IgD-negative memory B cell (primary cell): Measurements from ENCODE around the gene RP9. TPM values are rescaled to one million over a fixed set of nuclear protein-coding genes. Genes with fewer than 3 reads are reported as not detected.
A peak's percentile ranks its signal among the peaks of the same experiment; 100 is the strongest.
"Not testable (repeated sequence)": the region's sequence is repeated elsewhere in the genome, so short reads cannot be mapped to it uniquely, and the experiment has no call there.

Source experiments
- H3K27ac Mint-ChIP-seq, 3 donors: one replicate each; pipeline ENCODE4 v1.8.0; 2020 to 2022; ENCODE audit warnings: mild to moderate bottlenecking in 3 of 3, mixed read lengths in 3 of 3, moderate library complexity in 1 of 3
- H3K27me3 Mint-ChIP-seq: one replicate; pipeline ENCODE4 v1.8.0; 2021; ENCODE audit warnings: mixed read lengths
- H3K36me3 Mint-ChIP-seq: one replicate; pipeline ENCODE4 v1.8.0; 2020; ENCODE audit warnings: mild to moderate bottlenecking, mixed read lengths
- H3K4me1 Mint-ChIP-seq, 3 donors: one replicate each; pipeline ENCODE4 v1.8.0; 2020 to 2022; ENCODE audit warnings: mixed read lengths in 3 of 3, mild to moderate bottlenecking in 1 of 3
- H3K4me3 Mint-ChIP-seq, 4 donors: one replicate each; pipeline ENCODE4 v1.8.0; 2020 to 2022; ENCODE audit warnings: mild to moderate bottlenecking in 4 of 4, mixed read lengths in 4 of 4, moderate library complexity in 3 of 4
- H3K9me3 Mint-ChIP-seq, 3 donors: one replicate each; pipeline ENCODE4 v1.8.0; 2020 to 2021; ENCODE audit warnings: mixed read lengths in 3 of 3, mild to moderate bottlenecking in 1 of 3
- polyA plus RNA-seq: library from polyadenylated mRNA; unstranded; fragments of 300-500 nt; fragmentation: Illumina TruSeq; gene quantifications from one replicate; pipeline ENCODE4 v1.2.3, GENCODE V29; 2021

Gene RP9
- polyA plus RNA-seq, 1 donor from 2014 or later = 49.6 TPM

DNA sequence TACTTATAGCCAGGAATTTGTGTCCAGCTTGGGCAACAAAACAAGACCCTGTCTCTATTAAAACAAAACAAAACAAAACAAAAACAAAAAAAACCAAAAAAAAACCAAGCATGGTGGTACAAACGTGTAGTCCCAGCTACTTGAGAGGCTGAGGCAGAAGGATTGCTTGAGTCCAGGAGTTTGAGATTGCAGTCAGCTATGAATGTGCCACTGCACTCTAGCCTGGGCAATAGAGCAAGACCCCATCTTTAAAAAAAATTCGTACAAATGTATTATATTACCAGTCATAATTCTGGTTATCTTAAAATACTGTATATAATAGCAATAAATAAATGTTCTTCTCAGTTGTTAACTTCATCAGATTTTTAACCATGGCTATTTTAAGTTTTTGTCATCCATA lies 17.9 kb upstream of the RP9 start:
- H3K4me3 Mint-ChIP-seq = no peak overlapping the region
- H3K27ac Mint-ChIP-seq = no peak overlapping the region
- peaks cover 6 to 17% (median 16%) of the 10 kb centered on the region in 3 donors for H3K4me1 Mint-ChIP-seq
- H3K9me3 Mint-ChIP-seq = no peaks in the 10 kb centered on the region
- H3K27me3 Mint-ChIP-seq = no peaks in the 10 kb centered on the region
- no peaks in the 10 kb centered on the region for H3K36me3 Mint-ChIP-seq

- H3K27ac Mint-ChIP-seq = no peak overlapping the region
- no peaks in the 10 kb centered on the region for H3K4me1 Mint-ChIP-seq
- H3K27me3 Mint-ChIP-seq = peaks cover 10% of the 10 kb centered on the region
- H3K36me3 Mint-ChIP-seq = no peaks in the 10 kb centered on the region
- H3K9me3 Mint-ChIP-seq = peaks cover 1 to 10% (median 9%) of the 10 kb centered on the region in 3 donors
- H3K4me3 Mint-ChIP-seq = no peak overlapping the region
Observed at GRCh38 chr7:33118383-33118782, 9.2 kb upstream of the RP9 start.

GRCh38 chr7:33114976-33115375 lies 5.8 kb upstream of the RP9 start:
- Mint-ChIP-seq H3K27me3 (peaks cover 10% of the 10 kb centered on the region), H3K9me3 (peaks cover 1 to 9% (median 8%) of the 10 kb centered on the region in 3 donors), H3K4me3 (peak overlapping the region in 1 of 4 donors; percentile 16)

DNA sequence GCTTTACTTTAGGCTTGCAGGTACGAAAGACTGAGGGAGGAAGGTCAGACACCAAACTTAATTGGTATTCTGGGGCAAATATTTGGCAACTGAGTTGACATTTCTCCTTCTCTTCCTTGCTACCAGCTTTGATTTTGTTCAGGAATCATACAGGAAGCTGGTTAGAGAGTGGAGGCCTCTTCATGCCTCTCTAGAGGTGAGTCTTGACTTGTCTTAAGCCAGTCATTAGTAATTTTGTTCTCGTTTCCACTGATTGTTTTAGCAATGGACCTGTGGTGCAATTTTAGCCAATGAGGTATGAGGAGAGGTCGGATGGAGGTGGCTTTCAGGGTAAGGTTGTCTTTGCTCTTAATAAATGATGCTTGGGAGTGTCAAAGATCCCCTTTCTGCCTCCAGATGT lies 2.4 kb upstream of the RP9 start:
- no peaks in the 10 kb centered on the region for H3K36me3 Mint-ChIP-seq
- peaks cover 17 to 27% (median 21%) of the 10 kb centered on the region in 3 donors for H3K4me1 Mint-ChIP-seq
- H3K27ac Mint-ChIP-seq = no peak overlapping the region
- H3K27me3 Mint-ChIP-seq = peaks cover 3% of the 10 kb centered on the region
- peak overlapping the region in 1 of 4 donors; percentile 86 for H3K4me3 Mint-ChIP-seq
- peaks cover 0 to 2% (median 0%) of the 10 kb centered on the region in 3 donors for H3K9me3 Mint-ChIP-seq

More at GRCh38 chr7:33114976-33115375, 5.8 kb upstream of the RP9 start:
- Mint-ChIP-seq H3K27ac (no peak overlapping the region), H3K4me1 (peaks cover 2 to 4% (median 3%) of the 10 kb centered on the region in 3 donors), H3K36me3 (no peaks in the 10 kb centered on the region)

DNA sequence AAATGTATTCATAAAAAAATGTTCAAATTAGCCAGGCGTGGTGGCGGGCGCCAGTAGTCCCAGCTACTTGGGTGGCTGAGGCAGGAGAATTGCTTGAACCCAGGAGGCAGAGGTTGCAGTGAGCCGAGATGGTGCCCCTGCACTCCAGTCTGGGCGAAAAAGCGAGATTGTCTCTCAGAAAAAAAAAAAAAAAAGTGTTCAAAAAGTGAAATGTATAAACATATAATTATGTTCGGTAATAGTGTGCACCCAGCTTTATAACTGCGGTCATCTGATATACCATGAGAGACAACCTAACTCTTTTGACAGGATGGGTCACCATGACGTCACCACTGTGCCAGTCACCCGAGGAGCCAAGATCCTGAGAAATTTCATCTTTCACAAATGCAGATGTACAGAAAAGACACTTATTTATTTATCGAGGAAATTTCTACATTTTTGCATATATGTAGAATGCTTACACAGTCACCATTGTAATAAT lies 594 bp upstream of the RP9 start:
- H3K27me3 Mint-ChIP-seq = no peaks in the 10 kb centered on the region
- peak overlapping the region in 1 of 3 donors; percentile 47 for H3K27ac Mint-ChIP-seq
- H3K9me3 Mint-ChIP-seq = peaks cover 0 to under 1% (median 0%) of the 10 kb centered on the region in 3 donors
- no peaks in the 10 kb centered on the region for H3K36me3 Mint-ChIP-seq
- peaks cover 22 to 42% (median 27%) of the 10 kb centered on the region in 3 donors for H3K4me1 Mint-ChIP-seq
- peak overlapping the region; percentile 77 to 87 (median 86) for H3K4me3 Mint-ChIP-seq

GRCh38 chr7:33108554-33109004 lies 625 bp downstream of the RP9 start:
- Mint-ChIP-seq H3K27me3 (no peaks in the 10 kb centered on the region), H3K4me3 (peak overlapping the region; percentile 86 to 96 (median 90)), H3K4me1 (peaks cover 22 to 52% (median 32%) of the 10 kb centered on the region in 3 donors), H3K36me3 (peaks cover 2% of the 10 kb centered on the region), H3K27ac (peak overlapping the region; percentile 73 to 97 (median 77)), H3K9me3 (no peaks in the 10 kb centered on the region)

GRCh38 chr7:33107136-33108066 lies 1.8 kb downstream of the RP9 start:
- Mint-ChIP-seq H3K4me3 (peak overlapping the region; percentile 86 to 96 (median 90)), H3K9me3 (no peaks in the 10 kb centered on the region), H3K4me1 (peaks cover 22 to 52% (median 39%) of the 10 kb centered on the region in 3 donors), H3K27me3 (no peaks in the 10 kb centered on the region), H3K36me3 (peaks cover 2% of the 10 kb centered on the region), H3K27ac (peak overlapping the region; percentile 73 to 82 (median 77))

DNA sequence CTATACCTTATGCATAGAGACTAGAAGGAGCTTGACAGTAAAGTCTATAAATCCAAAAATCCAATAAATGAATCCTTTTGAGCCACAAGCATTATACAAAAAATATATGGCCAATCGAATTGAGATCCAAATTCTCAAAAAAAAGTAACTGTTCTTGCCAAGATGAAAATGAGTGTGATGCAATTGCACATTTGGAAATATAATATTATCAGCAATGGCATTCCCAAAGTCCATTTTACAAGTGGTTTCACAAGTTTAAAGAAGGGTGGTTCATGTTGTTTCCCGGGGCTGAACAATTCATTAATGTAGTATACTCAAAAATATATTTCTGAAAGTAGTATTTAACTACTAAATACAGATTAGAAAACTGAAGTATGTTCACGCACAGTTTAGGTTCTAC lies 7.3 kb downstream of the RP9 start:
- Mint-ChIP-seq H3K27ac (no peak overlapping the region), H3K9me3 (no peaks in the 10 kb centered on the region), H3K36me3 (peaks cover 13% of the 10 kb centered on the region), H3K27me3 (no peaks in the 10 kb centered on the region), H3K4me1 (peaks cover 28 to 54% (median 51%) of the 10 kb centered on the region in 3 donors), H3K4me3 (peak overlapping the region in 1 of 4 donors; percentile 12)

GRCh38 chr7:33100770-33101169 lies 8.4 kb downstream of the RP9 start:
- peaks cover 23 to 47% (median 43%) of the 10 kb centered on the region in 3 donors for H3K4me1 Mint-ChIP-seq
- H3K36me3 Mint-ChIP-seq = peaks cover 13% of the 10 kb centered on the region
- H3K9me3 Mint-ChIP-seq = no peaks in the 10 kb centered on the region
- no peaks in the 10 kb centered on the region for H3K27me3 Mint-ChIP-seq
- H3K27ac Mint-ChIP-seq = peak overlapping the region; percentile 39 to 94 (median 41)
- peak overlapping the region in 3 of 4 donors; percentile 72 to 87 (median 76) for H3K4me3 Mint-ChIP-seq

- H3K9me3 Mint-ChIP-seq = no peaks in the 10 kb centered on the region
- H3K4me3 Mint-ChIP-seq = peak overlapping the region; percentile 72 to 87 (median 76)
- H3K36me3 Mint-ChIP-seq = peaks cover 14% of the 10 kb centered on the region
- H3K4me1 Mint-ChIP-seq = peaks cover 23 to 45% (median 33%) of the 10 kb centered on the region in 3 donors
- H3K27ac Mint-ChIP-seq = peak overlapping the region; percentile 82 to 94 (median 92)
- H3K27me3 Mint-ChIP-seq = no peaks in the 10 kb centered on the region
Observed at GRCh38 chr7:33099154-33099940, 9.9 kb downstream of the RP9 start.

DNA sequence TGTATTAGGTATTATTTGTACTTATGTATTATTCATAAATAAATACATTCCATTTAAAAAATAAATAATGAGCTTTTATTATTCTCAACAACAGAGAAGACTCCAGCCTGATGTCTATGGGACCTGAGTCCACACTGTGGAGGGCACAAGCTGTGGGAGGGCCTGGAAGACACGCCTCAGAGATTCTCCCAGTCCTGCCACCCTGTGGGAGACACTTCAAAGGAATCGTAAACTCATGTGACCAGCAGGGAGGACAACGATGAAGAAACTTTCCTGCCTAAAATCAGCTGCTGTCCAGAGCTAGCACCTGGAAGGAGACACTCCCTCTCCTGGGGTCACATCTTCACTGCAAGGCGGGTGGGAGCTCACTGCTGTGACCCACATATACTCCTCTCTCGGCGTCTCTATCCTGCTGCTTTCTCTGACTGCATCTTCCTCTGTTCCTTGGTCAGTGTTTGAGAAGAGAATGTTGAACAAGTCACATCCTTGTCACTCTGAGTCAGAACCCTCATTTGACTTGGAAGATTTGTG lies 14.4 kb downstream of the RP9 start:
- not testable (repeated sequence) for H3K27me3 Mint-ChIP-seq, H3K36me3 Mint-ChIP-seq, H3K4me3 Mint-ChIP-seq, H3K27ac Mint-ChIP-seq, H3K9me3 Mint-ChIP-seq
- H3K4me1 Mint-ChIP-seq = peaks cover 13 to 17% (median 15%) of the 10 kb centered on the region in 3 donors

DNA sequence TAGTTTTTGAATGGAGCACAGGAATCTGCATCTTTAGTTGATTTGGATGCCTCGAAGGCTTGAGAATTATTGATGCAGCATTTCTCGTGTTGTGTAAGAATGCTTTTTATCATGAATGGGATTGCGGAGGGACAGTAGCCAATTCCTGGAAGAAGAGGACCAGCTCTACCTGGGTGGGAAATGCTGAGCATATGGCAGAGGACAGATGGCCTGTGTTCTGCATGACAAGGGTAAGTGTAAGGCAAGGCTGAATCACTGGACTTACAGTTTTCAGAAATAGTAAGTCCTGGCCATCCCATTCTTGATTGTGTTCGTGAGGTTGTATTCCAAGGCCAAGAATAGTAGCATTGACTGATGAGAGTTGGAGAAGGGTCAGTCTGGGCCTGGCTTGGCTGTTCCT lies 15.9 kb downstream of the RP9 start:
- Mint-ChIP-seq H3K9me3 (no peaks in the 10 kb centered on the region), H3K4me1 (peaks cover 2 to 14% (median 10%) of the 10 kb centered on the region in 3 donors), H3K27me3 (no peaks in the 10 kb centered on the region), H3K4me3 (no peak overlapping the region), H3K27ac (no peak overlapping the region), H3K36me3 (peaks cover 6% of the 10 kb centered on the region)

DNA sequence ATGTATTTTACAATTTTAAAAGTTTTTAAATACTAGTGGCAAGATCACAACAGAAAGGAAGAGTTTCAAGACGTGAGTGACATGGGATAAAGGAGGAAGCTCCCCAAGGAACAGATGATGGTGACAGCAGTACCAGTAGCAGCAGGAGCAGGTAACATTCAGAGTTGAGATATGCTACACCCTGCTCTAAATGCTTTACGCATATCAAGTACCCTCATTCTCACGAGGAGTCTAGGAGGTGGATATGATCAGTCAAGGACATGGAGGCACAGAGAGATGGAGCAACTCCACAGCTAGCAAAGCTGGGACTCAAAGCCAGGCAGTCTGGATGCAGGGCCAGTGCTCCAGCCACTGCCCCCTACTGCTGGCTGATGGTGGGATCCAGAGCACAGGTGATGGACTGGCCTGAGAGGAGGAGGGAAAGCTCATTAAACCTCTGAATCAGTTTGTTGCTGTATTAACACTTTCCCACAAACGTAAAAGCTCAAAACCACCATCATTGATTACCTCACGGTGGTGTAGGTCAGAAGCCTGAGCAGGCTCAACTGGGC lies 17.5 kb downstream of the RP9 start:
- Mint-ChIP-seq H3K4me3 (no peak overlapping the region), H3K27ac (no peak overlapping the region), H3K27me3 (no peaks in the 10 kb centered on the region), H3K36me3 (peaks cover 4% of the 10 kb centered on the region), H3K9me3 (no peaks in the 10 kb centered on the region), H3K4me1 (peaks cover 2 to 14% (median 8%) of the 10 kb centered on the region in 3 donors)

- no peaks in the 10 kb centered on the region for H3K27me3 Mint-ChIP-seq
- H3K27ac Mint-ChIP-seq = no peak overlapping the region
- peaks cover 4% of the 10 kb centered on the region for H3K36me3 Mint-ChIP-seq
- peaks cover 0 to 1% (median 0%) of the 10 kb centered on the region in 3 donors for H3K9me3 Mint-ChIP-seq
- H3K4me3 Mint-ChIP-seq = peak overlapping the region in 1 of 4 donors; percentile 9
- peaks cover 2 to 14% (median 8%) of the 10 kb centered on the region in 3 donors for H3K4me1 Mint-ChIP-seq
Observed at GRCh38 chr7:33091111-33091531, 18.1 kb downstream of the RP9 start.
